Uterine smooth muscle cell (primary cell): ENCODE measurements around the gene SRSF10. TPM values are rescaled to one million over a fixed set of nuclear protein-coding genes. Genes with fewer than 3 reads are reported as not detected.

ENCODE experiments used
- total RNA-seq: library from RNA; depleted of rRNA; stranded (reverse); fragments of >200 nt; gene quantifications from 2 replicates; pipeline ENCODE4 v1.2.3, GENCODE V29; 2014

The SRSF10 gene
- total RNA-seq = 107 and 139 TPM in 2 replicates

GRCh38 chr1:23979881-23980727 lies at the start of gene SRSF10:
SRSF10 (minus strand) TSS chr1:23980327; CDS start chr1:23980255, 72 bp downstream.

GRCh38 chr1:23959461-23960290 lies 20.5 kb downstream of the SRSF10 start, which contains the start of gene PNRC2:
PNRC2 (plus strand) TSS chr1:23959828; CDS start chr1:23961458, 1,630 bp downstream.

Other genes starting within 250 kb of the SRSF10 start
- gene ELOA, start 236.9 kb downstream of the SRSF10 start, total RNA-seq = 17.5 and 21.7 TPM in 2 replicates
- gene PITHD1, start 201.9 kb downstream of the SRSF10 start, total RNA-seq = 44.2 and 62.9 TPM in 2 replicates
- 23.6 and 27.0 TPM in 2 replicates for gene LYPLA2, start 189.2 kb downstream of the SRSF10 start, total RNA-seq
- 36.1 and 52.0 TPM in 2 replicates for gene GALE, start 179.6 kb downstream of the SRSF10 start, total RNA-seq
- 46.5 and 59.6 TPM in 2 replicates for gene HMGCL, start 154.9 kb downstream of the SRSF10 start, total RNA-seq
- gene FUCA1, start 112.0 kb downstream of the SRSF10 start, total RNA-seq = 4.3 and 11.1 TPM in 2 replicates
- not detected in 2 replicates for gene CNR2, start 67.0 kb downstream of the SRSF10 start, total RNA-seq
- 123 and 143 TPM in 2 replicates for gene PNRC2, start 20.5 kb downstream of the SRSF10 start, total RNA-seq
- gene MYOM3, start 131.8 kb upstream of the SRSF10 start, total RNA-seq = under 0.01 TPM in 1 of 2 replicates, not detected in the other
- gene IL22RA1, start 162.8 kb upstream of the SRSF10 start, total RNA-seq = under 0.01 and 0.12 TPM in 2 replicates
- gene IFNLR1, start 207.0 kb upstream of the SRSF10 start, total RNA-seq = not detected in 2 replicates